Thyroid gland (tissue), 4 donors: ENCODE results near the gene PLCH1. TPM values are rescaled to one million over a fixed set of nuclear protein-coding genes. Genes with fewer than 3 reads are reported as not detected.

Experiments used
- DNase-seq, 2 donors: peaks; one replicate each; pipeline ENCODE4 v3.0.0-alpha.2; 2019
- H3K27ac ChIP-seq, 3 donors: fragments of 200-600 bp; sonication (generic); 1 replicate in 2 of 3; 2 replicates in 1 of 3; pipeline ENCODE4 v1.5.1; 2016 to 2019; ENCODE audit warnings: mild to moderate bottlenecking in 1 of 3, moderate library complexity in 1 of 3
- H3K27me3 ChIP-seq: fragments of 200-600 bp; sonication (generic); one replicate; pipeline ENCODE4 v1.5.1; 2019
- H3K36me3 ChIP-seq, 2 donors: fragments of 200-600 bp; sonication (generic); one replicate each; pipeline ENCODE4 v1.5.1; 2016 to 2019
- H3K4me1 ChIP-seq, 2 donors: fragments of 200-600 bp; sonication (generic); one replicate each; pipeline ENCODE4 v1.5.1; 2017 to 2019
- H3K4me3 ChIP-seq, 3 donors: fragments of 200-600 bp; sonication (generic); replicated peaks in 1 of 3; 1 replicate in 2 of 3; 2 replicates in 1 of 3; pipeline ENCODE4 v1.5.1; 2016; ENCODE audit warnings: mild to moderate bottlenecking in 1 of 3
- H3K9me3 ChIP-seq: fragments of 200-600 bp; sonication (generic); one replicate; pipeline ENCODE4 v1.5.1; 2017
- CTCF ChIP-seq, 6 experiments: fragments of 200-600 bp in 3 of 6; fragments of 450-650 bp in 3 of 6; sonication (generic) in 3 of 6; IDR thresholded peaks; one replicate each; pipeline ENCODE4 v1.5.1; 2016 to 2019; ENCODE audit warnings: antibody characterized with exemption in 6 of 6, mild to moderate bottlenecking in 2 of 6, inconsistent platforms in 1 of 6, moderate library complexity in 1 of 6
- POLR2A ChIP-seq, 2 donors: fragments of 450-650 bp; IDR thresholded peaks; one replicate each; pipeline ENCODE4 v1.6.1; 2017; ENCODE audit warnings: antibody characterized with exemption in 2 of 2, mild to moderate bottlenecking in 2 of 2, moderate library complexity in 1 of 2
- WGBS, 2 donors: methylation state at CpG; one replicate each; pipeline ENCODE4 v1.1.5; 2017; 5-methylcytosine and 5-hydroxymethylcytosine counted together
- intact Hi-C: fragments of 100-400 bp; cut with DNase I; formaldehyde crosslinking; loops from one replicate; pipeline ENCODE4 v1.15.1; 2023
- total RNA-seq, 4 donors: library from RNA; depleted of rRNA; stranded (reverse); fragments of >200 nt; gene quantifications; one replicate each; pipeline ENCODE4 v1.2.3, GENCODE V29; 2016

The PLCH1 gene
- total RNA-seq, 4 donors from 2014 or later = 4.3 to 20.6 (median 14.1) TPM

- H3K36me3 ChIP-seq = no peaks in the 10 kb centered on the region
- H3K4me1 ChIP-seq = peaks cover 13 to 25% of the 10 kb centered on the region in 2 donors
- no peaks in the 10 kb centered on the region for H3K27me3 ChIP-seq
- no peak overlapping the region for H3K4me3 ChIP-seq
- WGBS, 2 donors = 89 to 91% methylated on average over 5 of the region's 5 CpGs
- no peak for DNase-seq
- peak overlapping the region in 1 of 3 donors; percentile 45 for H3K27ac ChIP-seq
- intact Hi-C loops = loop anchor here (10.0 kb wide), 1 partner anchor 112 kb away; the partner anchor contains the start of gene SLC33A1
- TF ChIP-seq CTCF (IDR thresholded peaks at IDR 0.05) = no peak
- TF ChIP-seq POLR2A (IDR thresholded peaks at IDR 0.05) = no peak
- no peaks in the 10 kb centered on the region for H3K9me3 ChIP-seq
Observed at GRCh38 chr3:155742349-155742965, 2.4 kb downstream of the PLCH1 start.

- Histone ChIP-seq H3K9me3 (no peaks in the 10 kb centered on the region), H3K4me1 (peaks cover 13 to 25% of the 10 kb centered on the region in 2 donors), H3K4me3 (no peak overlapping the region), H3K27me3 (no peaks in the 10 kb centered on the region), H3K27ac (peak overlapping the region in 1 of 3 donors; percentile 45), H3K36me3 (no peaks in the 10 kb centered on the region)
- intact Hi-C loops = loop anchor here (10.0 kb wide), 1 partner anchor 113 kb away; the partner anchor contains the start of gene SLC33A1
- no peak for DNase-seq
- no peak for TF ChIP-seq CTCF (IDR thresholded peaks at IDR 0.05)
- TF ChIP-seq POLR2A (IDR thresholded peaks at IDR 0.05) = no peak
Observed at GRCh38 chr3:155741603-155742002, 3.3 kb downstream of the PLCH1 start.

GRCh38 chr3:155741101-155741500 lies 3.8 kb downstream of the PLCH1 start:
- peak overlapping the region; percentile 28 to 44 (median 29) for H3K27ac ChIP-seq
- H3K9me3 ChIP-seq = no peaks in the 10 kb centered on the region
- no peaks in the 10 kb centered on the region for H3K36me3 ChIP-seq
- TF ChIP-seq POLR2A (IDR thresholded peaks at IDR 0.05) = peak in 1 of 2 donors; percentile 19
- no peak for TF ChIP-seq CTCF (IDR thresholded peaks at IDR 0.05)
- no peaks in the 10 kb centered on the region for H3K27me3 ChIP-seq
- peaks cover 8 to 21% of the 10 kb centered on the region in 2 donors for H3K4me1 ChIP-seq
- peak; percentile 29 to 30 for DNase-seq
- intact Hi-C loops = loop anchor here (10.0 kb wide), 1 partner anchor 114 kb away; the partner anchor contains the start of gene SLC33A1
- WGBS, 2 donors = 16 to 28% methylated on average over 3 of the region's 3 CpGs
- H3K4me3 ChIP-seq = no peak overlapping the region

GRCh38 chr3:155739154-155739553 lies 5.7 kb downstream of the PLCH1 start:
- H3K27me3 ChIP-seq = no peaks in the 10 kb centered on the region
- TF ChIP-seq POLR2A (IDR thresholded peaks at IDR 0.05) = no peak
- no peak for TF ChIP-seq CTCF (IDR thresholded peaks at IDR 0.05)
- H3K4me1 ChIP-seq = peaks cover 5 to 21% of the 10 kb centered on the region in 2 donors
- no peaks in the 10 kb centered on the region for H3K36me3 ChIP-seq
- no peaks in the 10 kb centered on the region for H3K9me3 ChIP-seq
- H3K4me3 ChIP-seq = no peak overlapping the region
- DNase-seq = no peak
- intact Hi-C loops = no loop called here
- H3K27ac ChIP-seq = no peak overlapping the region
- 58 to 63% methylated on average over 5 of the region's 5 CpGs for WGBS, 2 donors

- Histone ChIP-seq H3K9me3 (no peaks in the 10 kb centered on the region), H3K4me3 (no peak overlapping the region), H3K27me3 (no peaks in the 10 kb centered on the region), H3K27ac (peak overlapping the region in 1 of 3 donors; percentile 69), H3K36me3 (no peaks in the 10 kb centered on the region), H3K4me1 (peaks cover 5 to 21% of the 10 kb centered on the region in 2 donors)
- TF ChIP-seq POLR2A (IDR thresholded peaks at IDR 0.05) = no peak
- TF ChIP-seq CTCF (IDR thresholded peaks at IDR 0.05) = no peak
- intact Hi-C loops = no loop called here
- 93% methylated on average over 13 of the region's 13 CpGs for WGBS, 2 donors
- no peak for DNase-seq
Observed at GRCh38 chr3:155738580-155739076, 6.2 kb downstream of the PLCH1 start.
